GM10266 (cell line): Measurements from ENCODE around the gene TSPAN14.
"Not testable (repeated sequence)": the region's sequence is repeated elsewhere in the genome, so short reads cannot be mapped to it uniquely, and the experiment has no call there.

Source experiments
- DNase-seq: peaks from one replicate; pipeline ENCODE4 v3.0.0; 2012; ENCODE audit errors: extremely low spot score
- CTCF ChIP-seq: IDR thresholded peaks from 2 replicates; pipeline ENCODE4 v1.5.1; 2012; ENCODE audit warnings: mild to moderate bottlenecking, low read depth; ENCODE audit not compliant: control insufficient read depth, insufficient read depth; ENCODE audit errors: missing control alignments

The TSPAN14 gene

GRCh38 chr10:80472234-80473095 lies 18.4 kb downstream of the TSPAN14 start:
- TF ChIP-seq CTCF: no peak
- DNase-seq: peak; percentile 69

- no peak for TF ChIP-seq CTCF
- DNase-seq: no peak
Measured at GRCh38 chr10:80473096-80473657, 19.1 kb downstream of the TSPAN14 start.

GRCh38 chr10:80473692-80474596 lies 19.8 kb downstream of the TSPAN14 start:
- no peak for TF ChIP-seq CTCF
- no peak for DNase-seq

GRCh38 chr10:80474597-80474910 lies 20.4 kb downstream of the TSPAN14 start:
- no peak for DNase-seq
- TF ChIP-seq CTCF: no peak

GRCh38 chr10:80474941-80475340 lies 20.8 kb downstream of the TSPAN14 start:
- TF ChIP-seq CTCF: no peak
- DNase-seq: no peak

- DNase-seq: not testable (repeated sequence)
Measured at GRCh38 chr10:80475641-80476040, 21.5 kb downstream of the TSPAN14 start.

GRCh38 chr10:80476685-80477084 lies 22.6 kb downstream of the TSPAN14 start:
- no peak for DNase-seq
- no peak for TF ChIP-seq CTCF
